Psoas muscle (tissue), 8 donors: ENCODE measurements around the gene PAPSS1. TPM values are rescaled to one million over a fixed set of nuclear protein-coding genes. Genes with fewer than 3 reads are reported as not detected.

ENCODE experiments used
- ATAC-seq, 4 donors: fragments of 200-7000 bp; cut with Tn5 transposase; one replicate each; pipeline ENCODE4 v1.9.1; 2020; ENCODE audit warnings: moderate library complexity in 3 of 4, mild to moderate bottlenecking in 2 of 4
- DNase-seq, 2 donors: peaks; one replicate each; pipeline ENCODE4 v3.0.0-alpha.2; 2020
- H3K27ac ChIP-seq: fragments of 200-600 bp; one replicate; pipeline ENCODE4 v1.8.0; 2022
- H3K27me3 ChIP-seq, 3 donors: fragments of 200-600 bp in 1 of 3; one replicate each; pipeline versions ENCODE4 v1.6.1 to v1.8.0; 2013 to 2022; ENCODE audit warnings: low read length in 2 of 3, mild to moderate bottlenecking in 2 of 3, moderate library complexity in 1 of 3; ENCODE audit not compliant: insufficient read depth in 3 of 3
- H3K36me3 ChIP-seq, 2 donors: fragments of 200-600 bp in 1 of 2; one replicate each; pipeline versions ENCODE4 v1.6.1 to v1.8.0; 2013 to 2022; ENCODE audit warnings: low read depth in 1 of 2, mild to moderate bottlenecking in 1 of 2, moderate library complexity in 1 of 2; ENCODE audit not compliant: insufficient read depth in 1 of 2
- H3K4me1 ChIP-seq: fragments of 200-600 bp; one replicate; pipeline ENCODE4 v1.8.0; 2022
- H3K4me3 ChIP-seq: fragments of 200-600 bp; one replicate; pipeline ENCODE4 v1.8.0; 2022; ENCODE audit warnings: mild to moderate bottlenecking
- H3K9me3 ChIP-seq: fragments of 200-600 bp; one replicate; pipeline ENCODE4 v1.8.0; 2022
- WGBS, 3 donors: extraction: QIAGEN DNeasy Blood & Tissue Kit; methylation state at CpG; one replicate each; pipeline versions ENCODE4 v1.1.6 to v1.1.7; 2013; 5-methylcytosine and 5-hydroxymethylcytosine counted together
- intact Hi-C, 2 donors: fragments of 100-400 bp; cut with DNase I; formaldehyde crosslinking; loops; one replicate each; pipeline versions ENCODE4 v1.11.0 to v1.14.2; 2022
- polyA plus RNA-seq, 3 donors: library from polyadenylated mRNA; stranded (reverse); fragments of 200-250 nt; gene quantifications; one replicate each; pipeline ENCODE4 v1.2.3, GENCODE V29; 2013
- total RNA-seq, 4 donors: library from RNA; stranded (reverse); fragmentation: NEBNext Ultra II Directional in 2 of 4; extraction: Animal tissue kit (Norgen Biotek cat#: 25700) in 2 of 4; gene quantifications; one replicate each; pipeline versions ENCODE4 v1.2.1 to v1.2.4, GENCODE V29; 2021 to 2023
- TF ChIP-seq, protein P1 (sequence below): fragments of 200-600 bp; IDR thresholded peaks from one replicate; pipeline ENCODE4 v1.8.0; 2022; ENCODE audit warnings: antibody characterized with exemption
- donor health status: healthy with polysubstance abuse.
- donor health status: DM: no; HTN: no; CAD: no; lungs with moderate emphysema.
- donor health status: Bipolar disorder and iron deficiency.
- donor health status: healthy.
- donor health status: DM: yes; HTN: yes; CAD: no.
- donor health status: DM: no; HTN: no; CAD: no.
- donor health status: DM: no; HTN: no; CAD: no.
- donor health status: DM: yes; HTN: yes; CAD: no.

PAPSS1 gene
- total and polyA plus RNA-seq, 7 donors, result 4.0 to 10.8 (median 5.5) TPM

DNA sequence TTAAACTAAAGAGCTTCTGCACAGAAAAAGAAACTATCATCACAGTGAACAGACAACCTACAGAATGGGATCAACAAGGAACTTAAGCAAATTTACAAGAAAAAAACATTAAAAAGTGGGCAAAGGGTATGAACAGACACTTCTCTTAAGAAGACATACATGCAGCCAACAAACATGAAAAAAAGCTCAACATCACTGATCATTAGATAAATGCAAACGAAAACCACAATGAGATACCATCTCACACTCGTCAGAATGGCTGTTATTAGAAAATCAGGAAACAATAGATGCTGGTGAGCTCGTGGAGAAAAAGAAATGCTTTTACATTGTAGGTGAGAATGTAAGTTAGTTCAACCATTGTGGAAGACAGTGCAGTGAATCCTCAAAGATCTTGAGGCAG, 27.8 kb downstream of the PAPSS1 start:
- WGBS, 3 donors, result 83 to 89% (median 84%) methylated on average over 3 of the region's 3 CpGs
- TF ChIP-seq, protein P1, sequence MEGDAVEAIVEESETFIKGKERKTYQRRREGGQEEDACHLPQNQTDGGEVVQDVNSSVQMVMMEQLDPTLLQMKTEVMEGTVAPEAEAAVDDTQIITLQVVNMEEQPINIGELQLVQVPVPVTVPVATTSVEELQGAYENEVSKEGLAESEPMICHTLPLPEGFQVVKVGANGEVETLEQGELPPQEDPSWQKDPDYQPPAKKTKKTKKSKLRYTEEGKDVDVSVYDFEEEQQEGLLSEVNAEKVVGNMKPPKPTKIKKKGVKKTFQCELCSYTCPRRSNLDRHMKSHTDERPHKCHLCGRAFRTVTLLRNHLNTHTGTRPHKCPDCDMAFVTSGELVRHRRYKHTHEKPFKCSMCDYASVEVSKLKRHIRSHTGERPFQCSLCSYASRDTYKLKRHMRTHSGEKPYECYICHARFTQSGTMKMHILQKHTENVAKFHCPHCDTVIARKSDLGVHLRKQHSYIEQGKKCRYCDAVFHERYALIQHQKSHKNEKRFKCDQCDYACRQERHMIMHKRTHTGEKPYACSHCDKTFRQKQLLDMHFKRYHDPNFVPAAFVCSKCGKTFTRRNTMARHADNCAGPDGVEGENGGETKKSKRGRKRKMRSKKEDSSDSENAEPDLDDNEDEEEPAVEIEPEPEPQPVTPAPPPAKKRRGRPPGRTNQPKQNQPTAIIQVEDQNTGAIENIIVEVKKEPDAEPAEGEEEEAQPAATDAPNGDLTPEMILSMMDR, result no peak
- Histone ChIP-seq H3K27me3 (no peaks in the 10 kb centered on the region), H3K4me3 (no peak overlapping the region), H3K27ac (no peak overlapping the region), H3K36me3 (peaks cover 0 to 3% of the 10 kb centered on the region in 2 donors), H3K4me1 (no peaks in the 10 kb centered on the region), H3K9me3 (no peaks in the 10 kb centered on the region)
- intact Hi-C loops, result no loop called here
- no peak for ATAC-seq
- no peak for DNase-seq

DNA sequence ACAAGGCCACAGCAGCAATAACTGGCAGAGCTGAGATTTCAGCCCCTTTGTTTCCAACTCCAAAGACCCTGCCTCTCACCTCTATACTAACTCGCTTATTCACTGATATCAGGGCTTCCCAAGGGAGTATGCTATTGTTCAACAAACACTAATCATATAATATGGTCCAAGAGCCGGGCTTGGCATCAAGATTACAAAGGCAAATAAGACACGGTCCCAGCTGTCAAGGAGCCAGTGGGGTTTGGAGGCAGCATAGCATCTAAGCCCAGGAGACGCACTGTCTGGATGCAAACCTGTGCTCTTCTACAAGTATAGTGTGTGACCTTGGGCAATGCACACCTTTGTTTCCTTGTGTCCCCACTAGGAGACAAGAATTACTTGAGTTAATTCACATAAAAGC, 28.7 kb downstream of the PAPSS1 start:
- no peak overlapping the region for H3K27ac ChIP-seq
- peaks cover 5 to 7% of the 10 kb centered on the region in 2 donors for H3K36me3 ChIP-seq
- ATAC-seq (no peak), DNase-seq (no peak)
- no peaks in the 10 kb centered on the region for H3K4me1 ChIP-seq
- 54 to 64% (median 61%) methylated on average over 4 of the region's 4 CpGs for WGBS, 3 donors
- intact Hi-C loops, result no loop called here
- TF ChIP-seq, protein P1, result no peak
- no peak overlapping the region for H3K4me3 ChIP-seq
- H3K9me3 ChIP-seq, result no peaks in the 10 kb centered on the region
- H3K27me3 ChIP-seq, result no peaks in the 10 kb centered on the region

DNA sequence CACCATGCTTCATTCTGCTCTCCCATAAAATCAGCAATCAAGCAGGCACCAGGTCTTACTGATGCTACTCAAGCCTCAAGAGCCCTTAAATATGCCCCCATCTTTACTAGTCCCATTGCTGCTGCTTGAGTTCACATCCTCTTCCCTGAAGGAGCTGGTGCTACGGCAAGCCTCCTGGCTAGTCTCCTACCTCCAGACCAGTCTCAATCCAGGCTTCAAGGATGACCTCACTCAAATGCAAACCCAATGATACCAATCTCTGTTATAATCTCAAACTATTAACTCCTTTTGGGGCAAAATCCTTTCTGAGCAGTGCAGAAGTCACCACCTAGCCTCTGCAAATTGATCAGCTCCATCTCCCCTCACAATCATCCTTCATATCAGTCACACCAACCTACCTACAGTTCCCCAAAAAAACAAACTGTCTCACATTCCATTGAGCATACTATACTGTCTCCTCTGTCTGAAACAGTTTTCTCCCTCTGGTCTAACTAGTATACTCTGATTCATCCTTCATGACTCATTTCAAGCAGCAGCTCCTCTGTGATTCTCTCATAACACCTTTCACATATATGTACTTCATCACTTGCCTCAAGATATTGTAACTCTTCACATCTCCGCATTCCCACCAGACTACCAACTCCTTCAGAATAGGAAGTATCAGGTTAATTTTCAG, 30.0 kb downstream of the PAPSS1 start:
- ATAC-seq (peak in 1 of 4 donors; percentile 35), DNase-seq (no peak)
- no peak overlapping the region for H3K4me3 ChIP-seq
- no peaks in the 10 kb centered on the region for H3K9me3 ChIP-seq
- no peaks in the 10 kb centered on the region for H3K27me3 ChIP-seq
- TF ChIP-seq, protein P1, result no peak
- intact Hi-C loops, result no loop called here
- H3K27ac ChIP-seq, result no peak overlapping the region
- H3K4me1 ChIP-seq, result no peaks in the 10 kb centered on the region
- WGBS, 3 donors, result 92 to 98% (median 97%) methylated on average over 2 of the region's 2 CpGs
- H3K36me3 ChIP-seq, result peaks cover 8 to 17% of the 10 kb centered on the region in 2 donors

DNA sequence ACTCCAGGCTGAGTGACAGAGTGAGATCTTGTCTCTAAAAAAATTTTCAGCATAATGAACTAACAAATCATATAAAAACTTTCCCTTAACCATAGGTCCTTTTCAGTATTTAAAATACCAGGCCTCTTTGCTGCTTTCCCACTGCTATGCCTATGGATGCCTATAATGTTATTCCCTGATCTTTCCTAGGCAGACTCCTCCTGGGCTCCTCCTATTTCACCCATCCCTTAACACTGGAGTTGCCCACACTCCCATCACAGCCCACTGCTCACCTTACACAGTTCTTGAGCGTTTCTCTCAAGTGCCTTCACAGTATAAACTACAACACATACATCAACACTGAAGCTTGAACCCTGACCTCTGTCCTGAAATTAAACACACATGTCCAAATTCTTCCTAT, 31.6 kb downstream of the PAPSS1 start:
- WGBS, 3 donors, result 67 to 87% (median 70%) methylated on average over 1 of the region's 1 CpG
- intact Hi-C loops, result no loop called here
- no peaks in the 10 kb centered on the region for H3K9me3 ChIP-seq

More for the DNA sequence above, 31.6 kb downstream of the PAPSS1 start:
- H3K4me3 ChIP-seq, result no peak overlapping the region
- TF ChIP-seq, protein P1, result no peak
- no peaks in the 10 kb centered on the region for H3K4me1 ChIP-seq
- H3K27me3 ChIP-seq, result no peaks in the 10 kb centered on the region
- DNase-seq (no peak), ATAC-seq (no peak)
- H3K36me3 ChIP-seq, result peaks cover 6 to 17% of the 10 kb centered on the region in 2 donors
- no peak overlapping the region for H3K27ac ChIP-seq
